Retina (tissue), 1 donor: Measurements from ENCODE around the gene ITGA2B.
"Not testable (repeated sequence)": the region's sequence is repeated elsewhere in the genome, so short reads cannot be mapped to it uniquely, and the experiment has no call there.

Source experiments
- DNase-seq: peaks from one replicate; pipeline ENCODE4 v3.0.0-alpha.2; 2016

Gene ITGA2B

DNA sequence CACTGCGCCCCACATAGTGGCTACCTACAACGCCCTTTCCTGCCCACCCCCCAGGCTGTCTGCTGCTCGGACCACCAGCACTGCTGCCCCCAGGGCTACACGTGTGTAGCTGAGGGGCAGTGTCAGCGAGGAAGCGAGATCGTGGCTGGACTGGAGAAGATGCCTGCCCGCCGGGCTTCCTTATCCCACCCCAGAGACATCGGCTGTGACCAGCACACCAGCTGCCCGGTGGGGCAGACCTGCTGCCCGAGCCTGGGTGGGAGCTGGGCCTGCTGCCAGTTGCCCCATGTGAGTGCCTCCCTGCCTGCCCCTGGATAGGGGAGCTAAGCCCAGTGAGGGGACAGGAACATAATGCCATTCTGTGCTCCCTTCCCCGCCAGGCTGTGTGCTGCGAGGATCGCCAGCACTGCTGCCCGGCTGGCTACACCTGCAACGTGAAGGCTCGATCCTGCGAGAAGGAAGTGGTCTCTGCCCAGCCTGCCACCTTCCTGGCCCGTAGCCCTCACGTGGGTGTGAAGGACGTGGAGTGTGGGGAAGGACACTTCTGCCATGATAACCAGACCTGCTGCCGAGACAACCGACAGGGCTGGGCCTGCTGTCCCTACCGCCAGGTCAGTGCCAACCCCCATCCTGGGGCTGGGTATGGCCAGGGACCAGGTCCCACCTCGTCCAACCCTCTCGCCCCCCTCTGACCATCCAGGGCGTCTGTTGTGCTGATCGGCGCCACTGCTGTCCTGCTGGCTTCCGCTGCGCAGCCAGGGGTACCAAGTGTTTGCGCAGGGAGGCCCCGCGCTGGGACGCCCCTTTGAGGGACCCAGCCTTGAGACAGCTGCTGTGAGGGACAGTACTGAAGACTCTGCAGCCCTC lies 37.3 kb downstream of the ITGA2B start:
- DNase-seq = no peak

DNA sequence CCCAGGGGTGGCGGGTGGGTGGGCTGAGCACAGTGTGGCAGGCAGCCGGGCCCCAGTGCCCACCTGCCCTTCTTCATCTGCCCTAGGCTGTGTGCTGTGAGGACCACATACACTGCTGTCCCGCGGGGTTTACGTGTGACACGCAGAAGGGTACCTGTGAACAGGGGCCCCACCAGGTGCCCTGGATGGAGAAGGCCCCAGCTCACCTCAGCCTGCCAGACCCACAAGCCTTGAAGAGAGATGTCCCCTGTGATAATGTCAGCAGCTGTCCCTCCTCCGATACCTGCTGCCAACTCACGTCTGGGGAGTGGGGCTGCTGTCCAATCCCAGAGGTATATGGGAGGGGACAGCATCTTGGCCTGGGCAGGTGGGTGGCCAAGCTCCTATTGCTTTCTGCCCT lies 38.0 kb downstream of the ITGA2B start:
- DNase-seq = no peak

DNA sequence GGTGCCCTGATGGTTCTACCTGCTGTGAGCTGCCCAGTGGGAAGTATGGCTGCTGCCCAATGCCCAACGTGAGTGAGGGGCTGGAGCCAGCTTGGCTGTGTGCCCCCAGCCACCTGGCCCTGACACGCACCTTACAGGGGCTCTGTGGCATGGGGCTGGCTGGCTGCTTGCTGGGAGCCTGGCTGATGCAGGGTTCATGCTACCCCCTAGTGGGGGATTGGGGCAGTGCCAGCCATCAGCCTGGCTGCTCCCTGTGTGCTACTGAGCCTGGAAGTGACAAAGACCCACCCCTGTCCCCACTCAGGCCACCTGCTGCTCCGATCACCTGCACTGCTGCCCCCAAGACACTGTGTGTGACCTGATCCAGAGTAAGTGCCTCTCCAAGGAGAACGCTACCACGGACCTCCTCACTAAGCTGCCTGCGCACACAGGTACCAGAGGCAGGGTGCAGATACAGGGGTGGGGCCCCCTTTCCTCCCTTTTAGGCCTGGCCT lies 38.7 kb downstream of the ITGA2B start:
- peak; percentile 88 for DNase-seq

DNA sequence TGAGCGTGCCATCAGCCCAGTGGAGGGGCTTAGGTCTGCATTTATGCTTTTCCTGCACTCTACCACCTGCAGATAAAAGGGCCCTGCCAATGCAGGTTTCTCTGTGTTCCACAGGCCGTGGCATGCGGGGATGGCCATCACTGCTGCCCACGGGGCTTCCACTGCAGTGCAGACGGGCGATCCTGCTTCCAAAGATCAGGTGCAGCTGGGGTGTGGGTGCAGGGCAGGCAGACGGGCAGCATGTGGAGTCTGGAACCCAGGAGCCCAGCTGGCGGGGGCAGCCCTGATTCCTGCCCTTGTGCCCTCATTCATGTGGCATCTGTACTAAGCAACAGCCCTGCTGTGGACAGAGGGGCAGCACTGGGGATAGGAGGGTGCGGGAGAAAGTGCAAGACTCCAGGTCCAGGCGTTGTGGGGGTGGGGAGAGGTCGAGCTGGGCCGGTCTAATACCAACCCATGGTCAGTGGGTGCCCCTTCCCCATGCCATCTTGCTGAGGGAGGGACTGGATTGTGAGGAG lies 39.8 kb downstream of the ITGA2B start:
- DNase-seq = no peak

DNA sequence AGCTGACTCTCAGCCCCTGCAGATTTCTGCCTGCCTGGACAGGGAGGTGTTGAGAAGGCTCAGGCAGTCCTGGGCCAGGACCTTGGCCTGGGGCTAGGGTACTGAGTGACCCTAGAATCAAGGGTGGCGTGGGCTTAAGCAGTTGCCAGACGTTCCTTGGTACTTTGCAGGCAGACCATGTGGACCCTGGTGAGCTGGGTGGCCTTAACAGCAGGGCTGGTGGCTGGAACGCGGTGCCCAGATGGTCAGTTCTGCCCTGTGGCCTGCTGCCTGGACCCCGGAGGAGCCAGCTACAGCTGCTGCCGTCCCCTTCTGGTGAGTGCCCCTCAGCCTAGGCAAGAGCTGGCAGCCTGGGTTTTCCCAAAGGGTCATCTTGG lies 40.5 kb downstream of the ITGA2B start:
- no peak for DNase-seq

DNA sequence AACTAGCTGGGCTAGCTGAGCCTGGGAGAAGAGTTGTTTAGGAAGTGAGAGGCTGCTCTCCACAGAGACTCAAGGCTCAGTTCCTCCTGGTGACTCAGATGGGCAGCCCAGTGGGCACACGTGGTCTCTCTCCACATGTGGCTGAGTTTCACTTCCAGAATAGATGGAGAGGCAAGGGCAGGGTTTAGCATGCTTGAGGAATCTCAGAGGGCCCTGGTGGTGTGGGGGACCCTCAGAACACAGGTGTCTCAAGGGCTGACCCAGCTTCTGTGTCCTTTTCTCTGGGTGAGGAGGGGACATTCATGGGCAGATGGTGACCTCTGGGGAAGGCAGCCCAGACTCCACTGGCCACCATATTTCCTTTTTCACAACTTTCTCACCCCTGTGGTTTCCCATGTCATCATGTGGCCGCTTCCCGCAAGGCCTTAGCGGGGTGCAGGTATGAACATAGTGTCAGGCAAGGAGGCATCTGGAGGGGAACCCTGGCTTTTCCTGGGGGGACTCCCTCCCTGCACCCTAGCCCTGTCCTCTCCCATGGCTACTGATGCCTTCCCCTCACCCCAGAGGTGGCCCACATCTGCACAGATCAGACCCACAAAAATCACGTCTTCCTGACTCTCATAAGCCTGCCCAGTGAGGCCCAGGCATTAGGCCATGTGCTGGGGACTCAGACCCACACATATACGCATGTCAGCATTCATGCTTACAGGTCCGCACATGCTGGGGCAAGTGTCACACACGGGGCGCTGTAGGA lies 41.0 kb downstream of the ITGA2B start:
- no peak for DNase-seq

DNA sequence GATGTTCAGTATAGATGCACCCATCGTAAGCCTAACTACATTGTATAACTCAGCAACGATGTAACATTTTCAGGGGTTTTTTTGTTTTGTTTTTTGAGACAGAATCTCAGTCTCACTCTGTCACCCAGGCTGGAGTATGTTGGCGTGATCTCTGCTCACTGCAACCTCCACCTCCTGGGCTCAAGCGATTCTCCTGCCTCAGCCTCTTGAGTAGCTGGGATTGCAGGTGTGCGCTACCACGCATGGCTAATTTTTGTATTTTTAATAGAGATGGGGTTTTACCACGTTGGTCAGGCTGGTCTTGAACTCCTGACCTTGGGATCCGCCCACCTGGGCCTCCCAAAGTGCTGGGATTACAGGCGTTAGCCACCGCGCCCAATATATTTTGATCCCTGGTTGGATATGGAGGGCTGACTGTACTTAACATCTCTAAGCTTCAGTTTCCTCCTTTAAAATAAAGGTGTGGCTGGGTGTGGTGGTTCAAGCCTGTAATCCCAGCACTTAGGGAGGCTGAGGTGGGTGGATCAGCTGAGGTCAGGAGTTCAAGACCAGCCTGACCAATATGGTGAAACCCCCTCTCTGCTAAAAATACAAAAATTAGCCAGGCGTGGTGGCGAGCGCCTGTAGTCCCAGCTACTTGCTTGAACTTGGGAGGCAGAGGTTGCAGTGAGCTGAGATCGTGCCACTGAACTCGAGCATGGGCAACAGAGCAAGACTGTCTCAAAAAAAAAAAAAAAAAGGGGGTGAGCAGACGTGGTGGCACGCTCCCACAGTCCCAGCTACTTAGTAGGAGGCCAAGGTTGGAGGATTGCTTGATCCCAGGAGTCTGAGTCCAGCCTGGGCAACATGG lies 42.0 kb downstream of the ITGA2B start:
- not testable (repeated sequence) for DNase-seq

DNA sequence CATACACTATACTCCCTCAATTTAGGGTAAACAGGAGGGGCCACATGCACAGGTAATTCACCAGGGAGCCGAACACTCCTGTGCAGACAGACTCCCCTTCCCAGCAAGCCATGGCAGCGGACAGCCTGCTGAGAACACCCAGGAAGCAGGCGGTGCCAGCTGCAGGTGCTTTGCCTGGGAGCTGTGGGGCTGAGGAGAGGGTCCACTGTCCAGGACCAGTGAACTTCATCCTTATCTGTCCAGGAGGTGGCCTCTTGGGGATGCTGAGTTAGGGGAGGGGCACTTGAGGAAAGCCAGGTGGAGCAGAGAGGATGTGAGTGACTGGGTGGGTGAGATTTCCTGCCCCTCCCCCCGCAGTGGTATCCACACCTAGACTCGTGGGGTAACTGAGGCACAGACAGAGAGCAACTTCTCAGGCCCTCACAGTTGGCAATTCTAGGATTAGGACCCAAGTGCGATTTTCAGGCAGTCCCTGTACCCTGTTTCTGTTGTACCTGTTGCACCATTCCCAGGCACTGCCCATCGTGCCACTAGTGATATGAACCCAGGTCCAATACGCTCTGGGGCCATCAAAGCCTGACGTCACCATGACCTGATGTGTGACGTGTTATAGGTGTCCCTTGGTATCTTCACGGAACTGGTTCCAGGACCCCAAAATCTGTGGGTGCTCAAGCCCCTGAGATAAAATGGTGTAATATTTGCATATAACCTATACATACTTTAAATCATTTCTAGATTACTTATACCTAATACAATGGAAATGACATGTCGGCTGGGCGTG lies 43.2 kb downstream of the ITGA2B start:
- DNase-seq = peak; percentile 37

DNA sequence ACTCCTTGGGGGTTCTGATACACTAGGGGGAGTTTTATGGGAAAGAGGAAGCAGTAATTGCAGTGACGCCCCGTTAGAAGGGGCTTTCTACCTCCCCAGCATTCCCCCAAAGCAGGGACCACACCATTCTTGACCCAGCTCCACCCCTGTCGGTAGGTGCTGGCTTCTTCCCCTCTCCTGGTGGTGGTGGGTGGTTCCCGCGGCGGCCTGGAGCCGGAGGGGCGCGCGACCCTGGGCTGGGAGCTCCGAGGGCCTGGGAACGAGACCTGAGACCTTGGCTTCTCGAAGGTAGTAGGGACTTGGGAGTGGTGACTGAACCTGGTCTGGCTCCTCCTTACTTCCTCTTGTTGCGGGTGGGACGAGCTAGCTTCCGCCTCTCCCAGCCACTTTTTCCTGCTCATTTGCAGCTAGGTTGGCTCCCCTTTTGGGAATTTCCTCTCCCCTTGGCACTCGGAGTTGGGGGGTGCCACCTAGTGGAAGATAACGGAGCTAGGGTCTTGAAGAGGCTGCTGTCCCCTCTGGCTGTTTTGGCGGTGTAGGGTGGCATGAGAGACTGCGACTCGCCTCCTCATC lies 43.9 kb downstream of the ITGA2B start:
- peak; percentile 86 for DNase-seq

DNA sequence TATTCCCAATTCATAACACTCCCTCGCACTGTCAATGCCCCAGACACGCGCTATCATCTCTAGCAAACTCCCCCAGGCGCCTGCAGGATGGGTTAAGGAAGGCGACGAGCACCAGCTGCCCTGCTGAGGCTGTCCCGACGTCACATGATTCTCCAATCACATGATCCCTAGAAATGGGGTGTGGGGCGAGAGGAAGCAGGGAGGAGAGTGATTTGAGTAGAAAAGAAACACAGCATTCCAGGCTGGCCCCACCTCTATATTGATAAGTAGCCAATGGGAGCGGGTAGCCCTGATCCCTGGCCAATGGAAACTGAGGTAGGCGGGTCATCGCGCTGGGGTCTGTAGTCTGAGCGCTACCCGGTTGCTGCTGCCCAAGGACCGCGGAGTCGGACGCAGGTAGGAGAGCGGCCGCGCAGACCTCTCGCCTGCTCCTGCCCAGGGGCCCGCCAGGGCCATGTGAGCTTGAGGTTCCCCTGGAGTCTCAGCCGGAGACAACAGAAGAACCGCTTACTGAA lies 44.5 kb downstream of the ITGA2B start, which contains the start of gene GRN:
TSS of gene GRN (plus strand) at position 364 of the 515 bp plus-strand sequence. CDS start 3,863 bp downstream, outside the sequence.
- DNase-seq = peak; percentile 97

DNA sequence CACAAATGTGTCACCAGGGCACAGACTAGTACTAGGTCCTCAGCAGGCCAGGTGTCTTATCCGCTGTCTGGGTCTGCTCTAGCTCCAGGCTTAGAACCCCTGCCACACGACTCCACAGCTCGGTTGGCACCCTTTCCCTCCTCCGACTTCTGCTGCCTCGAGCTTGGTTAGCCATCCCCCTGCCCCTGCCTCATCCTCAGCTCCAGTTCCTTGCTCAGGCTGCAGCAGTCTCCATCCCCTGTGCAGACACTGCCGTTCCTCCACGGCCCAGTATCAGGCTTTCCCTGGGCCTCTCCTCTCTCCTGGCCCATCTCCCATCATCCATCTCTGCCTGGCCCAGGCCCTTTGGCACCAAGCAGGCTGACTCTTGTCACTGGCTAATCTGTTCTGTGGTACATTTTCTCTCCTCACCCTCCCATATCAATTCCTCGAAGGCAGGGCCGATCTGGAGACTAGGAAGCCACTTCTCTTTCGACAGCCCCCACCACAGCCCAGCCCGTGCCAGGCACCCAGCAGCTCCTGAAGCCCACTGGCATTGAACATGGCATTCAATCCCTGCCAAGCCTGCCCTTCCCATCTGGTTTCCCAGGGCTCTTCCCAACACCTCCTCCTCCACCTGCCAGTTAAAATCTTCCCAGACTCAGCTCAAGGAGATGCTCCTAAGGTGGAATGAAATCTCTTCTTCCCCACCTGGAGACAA lies 45.8 kb downstream of the ITGA2B start:
- DNase-seq = no peak

DNA sequence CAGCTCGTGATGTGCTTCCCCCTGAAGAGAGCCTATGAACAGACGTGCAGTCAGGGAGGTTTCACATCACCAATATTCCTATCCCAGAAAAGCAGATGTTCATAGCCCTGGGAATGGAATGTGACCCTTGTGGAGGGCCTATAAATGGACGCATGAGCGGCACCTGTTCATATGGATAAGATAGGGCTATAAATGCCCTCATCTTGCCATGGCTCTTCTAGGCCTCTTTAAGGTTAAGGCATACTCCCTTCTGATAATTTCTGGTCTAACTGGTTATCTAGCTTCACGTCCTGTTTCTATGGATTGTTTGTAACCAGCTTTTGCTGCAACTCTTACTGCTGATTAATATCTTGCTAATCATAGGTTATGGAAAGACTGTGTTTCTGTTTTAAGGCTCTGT lies 48.9 kb downstream of the ITGA2B start:
- not testable (repeated sequence) for DNase-seq

DNA sequence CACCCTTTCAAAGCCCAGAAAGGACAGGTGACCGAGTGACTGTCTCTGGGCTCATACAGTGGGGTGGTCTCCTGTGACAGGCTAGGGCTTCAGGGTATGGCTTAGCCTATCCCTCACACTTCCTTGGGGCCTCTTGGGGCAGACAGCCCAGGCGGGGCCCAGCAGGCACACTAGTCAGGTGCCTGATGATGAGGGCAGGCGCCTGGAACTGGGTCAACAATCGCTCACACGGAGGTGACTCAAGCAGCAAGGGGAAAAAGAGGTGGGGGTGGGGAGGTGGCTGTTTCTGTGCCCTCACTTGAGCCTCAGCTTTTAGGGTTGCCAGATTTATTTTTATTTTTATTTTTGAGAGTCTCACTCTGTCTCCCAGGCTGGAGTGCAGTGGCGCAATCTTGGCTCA lies 50.7 kb downstream of the ITGA2B start:
- DNase-seq = no peak

DNA sequence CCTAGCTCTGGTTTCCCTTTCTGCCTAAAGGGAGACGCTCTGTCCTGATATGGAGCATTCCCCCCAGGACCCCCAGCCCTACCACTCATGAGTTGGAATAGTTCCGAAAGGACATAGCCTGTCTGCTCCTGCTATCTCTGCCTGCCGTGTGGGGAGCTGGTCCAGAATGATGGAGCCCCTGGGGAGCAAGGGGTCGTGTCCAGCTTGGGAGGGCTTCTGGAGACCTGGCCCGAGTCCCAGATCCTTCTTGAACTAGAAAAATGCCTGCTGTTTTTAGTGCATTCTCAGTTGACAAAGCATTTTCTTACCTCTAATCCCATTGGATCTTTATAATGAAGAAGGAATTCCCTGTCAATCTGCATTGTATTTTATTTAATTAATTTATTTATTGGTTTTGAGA lies 53.5 kb downstream of the ITGA2B start:
- DNase-seq = no peak

DNA sequence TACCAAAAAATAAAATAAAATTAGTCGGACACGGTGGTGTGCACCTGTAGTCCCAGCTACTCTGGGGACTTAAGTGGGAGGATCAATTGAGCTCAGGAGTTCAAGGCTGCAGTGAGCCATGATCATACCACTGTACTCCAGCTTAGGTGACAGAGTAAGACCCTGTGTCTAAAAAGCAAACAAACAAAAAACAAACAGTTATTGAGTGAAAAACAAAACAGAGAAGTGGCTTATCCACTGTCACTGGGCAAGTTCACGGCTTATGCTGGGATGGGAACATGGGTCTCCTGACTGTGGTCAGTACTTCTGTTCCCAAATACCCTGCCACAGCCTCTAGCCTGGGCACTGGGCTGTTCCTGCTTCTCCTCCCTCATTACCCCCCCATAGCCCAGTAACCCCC lies 53.9 kb downstream of the ITGA2B start:
- DNase-seq = no peak

DNA sequence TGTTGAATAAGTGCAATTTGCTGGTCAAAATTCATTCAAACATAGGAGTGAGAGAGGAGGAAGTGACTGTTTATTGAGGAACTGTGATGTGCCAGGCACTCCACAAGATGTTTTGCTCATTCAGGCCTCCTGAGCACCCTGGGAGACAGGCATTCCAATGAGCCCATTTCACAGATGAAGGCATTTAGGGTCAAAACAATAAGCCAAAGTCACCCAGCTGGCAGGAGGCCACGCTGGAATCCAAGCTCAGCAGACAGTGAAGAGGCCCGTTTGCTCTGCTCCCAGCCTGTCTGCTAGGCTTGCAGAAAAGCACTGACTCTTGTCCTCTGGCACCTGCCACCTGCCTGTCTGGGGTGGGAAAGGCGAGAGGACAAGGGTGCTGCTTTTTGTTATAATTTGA lies 54.7 kb downstream of the ITGA2B start:
- no peak for DNase-seq

DNA sequence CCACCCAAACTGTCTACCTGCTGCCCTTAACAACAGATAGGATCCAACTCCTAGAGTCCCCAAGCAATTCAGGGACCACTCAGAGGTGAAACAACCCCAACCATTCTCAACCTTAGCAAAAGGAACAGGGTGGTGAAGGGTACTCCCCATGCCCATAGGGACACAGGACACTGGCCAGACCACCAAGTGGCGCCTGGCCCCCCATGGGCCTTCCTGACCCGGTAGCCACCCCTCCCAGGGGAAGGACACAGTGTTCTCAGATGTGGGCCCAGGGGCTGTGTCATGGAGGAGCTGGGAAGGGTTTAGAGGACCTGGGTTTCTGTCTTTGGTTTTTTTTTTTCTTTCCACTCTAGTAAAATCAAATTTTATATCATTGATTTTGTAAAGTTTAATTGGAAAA lies 55.1 kb downstream of the ITGA2B start:
- no peak for DNase-seq

DNA sequence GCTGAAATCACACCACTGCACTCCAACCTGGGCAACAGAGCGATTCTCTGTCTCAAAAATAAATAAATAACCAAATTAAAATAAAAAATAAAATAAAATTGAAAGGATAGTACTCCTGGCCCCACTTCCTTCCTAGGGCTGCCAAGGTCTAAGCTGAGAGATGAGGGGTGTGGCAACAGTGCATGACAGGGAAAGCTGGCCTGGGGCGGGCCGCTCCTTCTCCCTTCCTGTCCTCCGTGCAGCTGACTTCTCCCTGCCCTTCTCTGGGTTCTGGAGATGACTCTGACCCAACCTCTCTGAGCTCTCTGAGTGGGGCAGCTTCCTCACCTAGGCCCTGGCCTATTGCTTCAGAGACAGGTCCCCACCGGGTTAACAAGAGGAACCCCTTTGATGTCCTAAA lies 56.1 kb downstream of the ITGA2B start:
- no peak for DNase-seq

DNA sequence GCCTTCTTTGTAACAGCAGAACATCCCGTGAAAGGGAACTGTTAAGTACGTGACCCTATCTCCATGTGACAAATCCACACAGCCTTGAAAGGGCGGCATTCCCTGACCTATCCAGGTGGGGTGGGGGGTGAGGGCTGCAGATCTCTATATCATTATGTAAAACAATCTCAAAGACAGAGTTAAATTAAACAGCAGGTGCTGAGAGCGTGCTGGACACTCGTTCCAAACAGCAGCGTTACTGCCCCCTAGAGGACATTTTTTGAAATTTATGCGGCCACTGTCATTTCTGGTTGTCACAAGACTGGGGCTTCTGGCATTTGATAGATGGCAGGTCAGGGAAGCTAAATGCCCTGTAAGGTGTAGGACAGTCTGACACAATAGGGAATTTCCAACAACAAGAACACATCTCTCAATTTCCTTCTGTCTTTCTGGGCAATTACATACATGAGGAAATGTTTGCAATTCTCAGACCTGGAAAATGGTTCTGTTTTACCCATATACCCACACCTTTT lies 58.1 kb downstream of the ITGA2B start:
- DNase-seq = peak; percentile 88

DNA sequence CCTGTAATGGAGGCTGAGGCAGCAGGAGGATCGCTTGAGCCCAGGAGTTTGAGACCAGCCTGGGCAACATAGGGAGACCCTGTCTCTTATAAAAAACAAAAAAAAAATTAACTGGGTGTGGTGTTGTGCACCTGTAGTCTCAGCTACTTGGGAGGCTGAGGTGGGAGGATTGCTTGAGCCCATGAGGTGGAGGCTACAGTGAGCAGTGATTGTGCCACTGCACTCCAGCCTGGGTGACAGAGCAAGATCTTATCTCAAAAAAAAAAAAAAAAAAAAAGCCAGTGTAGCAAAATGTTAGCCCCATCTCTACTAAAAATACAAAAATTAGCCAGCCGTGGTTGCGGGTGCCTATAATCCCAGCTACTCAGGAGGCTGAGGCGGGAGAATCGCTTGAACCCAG lies 59.2 kb downstream of the ITGA2B start:
- DNase-seq = not testable (repeated sequence)
